ENCODE results near the gene OR5L2. TPM values are rescaled to one million over a fixed set of nuclear protein-coding genes. Genes with fewer than 3 reads are reported as not detected.
"Not testable (repeated sequence)": the region's sequence is repeated elsewhere in the genome, so short reads cannot be mapped to it uniquely, and the experiment has no call there.

The OR5L2 gene

DNA sequence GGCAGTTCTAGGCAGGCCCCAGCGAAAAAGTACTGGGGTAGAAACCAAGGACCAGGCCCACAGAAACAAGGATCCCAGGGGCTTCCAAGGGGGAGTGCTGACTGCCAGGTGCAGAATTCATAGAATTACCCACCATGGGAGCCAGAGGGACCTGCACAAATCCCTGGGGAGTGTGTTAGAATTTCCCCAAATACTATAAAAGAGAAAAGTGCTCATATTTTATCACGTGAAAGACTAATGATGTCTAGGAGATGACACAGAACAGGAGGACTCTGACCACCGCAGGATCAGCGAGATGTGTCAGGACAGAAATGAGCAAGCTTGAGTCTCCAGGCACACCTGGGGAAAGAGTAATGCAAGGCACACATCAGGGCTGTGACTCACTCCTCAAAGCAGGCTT, 40.3 kb downstream of the OR5L2 start:
- not testable (repeated sequence) for H2BK5ac ChIP-seq (ENCODE audit: low read length); H3K14ac ChIP-seq (ENCODE audit: low read length); H3K27me3 ChIP-seq (ENCODE audit: control insufficient read depth in 3 of 3, insufficient read depth in 3 of 3, low read depth in 1 of 3, low read length in 3 of 3); H3K9me3 ChIP-seq (replicated peaks in 1 of 2; ENCODE audit: control insufficient read depth in 2 of 2, insufficient read depth in 1 of 2, low read depth in 1 of 2, low read length in 2 of 2); H3K4me1 ChIP-seq (ENCODE audit: control insufficient read depth in 2 of 2, insufficient read depth in 1 of 2, low read depth in 1 of 2, low read length in 2 of 2); H2AFZ ChIP-seq (ENCODE audit: low read length); H4K91ac ChIP-seq (ENCODE audit: low read depth, low read length, poor library complexity); H3K79me1 ChIP-seq (ENCODE audit: low read depth, low read length); H3K27ac ChIP-seq (replicated peaks; ENCODE audit: low read length); H2BK12ac ChIP-seq (ENCODE audit: low read length); DNase-seq (ENCODE audit: low spot score); H3K4me2 ChIP-seq (ENCODE audit: insufficient read depth, low read length, poor library complexity, severe bottlenecking); H3K9ac ChIP-seq (ENCODE audit: low read depth, low read length, poor library complexity); H2BK15ac ChIP-seq (ENCODE audit: low read length); H3K23ac ChIP-seq (ENCODE audit: low read depth, low read length, poor library complexity); H2AK5ac ChIP-seq (ENCODE audit: low read depth, low read length); H3K18ac ChIP-seq (ENCODE audit: low read length); H3K4ac ChIP-seq (ENCODE audit: low read length); H2BK120ac ChIP-seq (ENCODE audit: low read depth, low read length); H3K36me3 ChIP-seq (replicated peaks in 1 of 2; ENCODE audit: control insufficient read depth in 2 of 2, insufficient read depth in 2 of 2, low read length in 2 of 2); H3K4me3 ChIP-seq (ENCODE audit: low read length in 2 of 2); H4K8ac ChIP-seq (ENCODE audit: low read depth, low read length)
- WGBS, 2 donors (ENCODE audit: extremely low coverage in 2 of 2, insufficient read length in 2 of 2, insufficient replicate concordance in 1 of 2) = no CpG with 5 or more reads among the region's 4 CpGs

DNA sequence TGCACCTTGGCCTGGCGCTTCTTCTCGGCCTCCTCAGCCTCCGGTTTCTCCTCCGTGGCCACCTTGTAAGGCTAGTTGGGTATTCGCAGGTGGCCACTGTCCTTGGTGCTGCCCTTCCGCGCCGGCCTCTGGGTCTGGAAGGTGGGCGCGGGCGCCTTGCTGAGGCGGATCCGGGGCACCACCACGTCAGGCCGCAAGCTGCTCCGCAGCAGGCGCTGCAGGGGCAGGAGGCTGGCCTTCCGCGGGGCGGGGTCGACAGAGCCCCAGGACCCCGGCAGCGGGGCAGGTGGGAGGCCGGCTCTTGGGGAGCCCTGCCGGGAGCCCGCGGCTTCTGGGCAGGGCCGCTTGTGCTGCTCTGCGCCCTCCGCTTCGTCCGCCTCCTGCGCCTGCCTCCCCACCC, 45.7 kb downstream of the OR5L2 start:
- H3K79me1 ChIP-seq (ENCODE audit: low read depth, low read length); H4K91ac ChIP-seq (ENCODE audit: low read depth, low read length, poor library complexity); H3K14ac ChIP-seq (ENCODE audit: low read length); H2AK5ac ChIP-seq (ENCODE audit: low read depth, low read length); H2BK15ac ChIP-seq (ENCODE audit: low read length); H2BK120ac ChIP-seq (ENCODE audit: low read depth, low read length); H3K18ac ChIP-seq (ENCODE audit: low read length); H2AFZ ChIP-seq (ENCODE audit: low read length); DNase-seq (ENCODE audit: low spot score); H3K4me2 ChIP-seq (ENCODE audit: insufficient read depth, low read length, poor library complexity, severe bottlenecking); H3K4ac ChIP-seq (ENCODE audit: low read length); H3K36me3 ChIP-seq (replicated peaks in 1 of 2; ENCODE audit: control insufficient read depth in 2 of 2, insufficient read depth in 2 of 2, low read length in 2 of 2); H3K9me3 ChIP-seq (replicated peaks in 1 of 2; ENCODE audit: control insufficient read depth in 2 of 2, insufficient read depth in 1 of 2, low read depth in 1 of 2, low read length in 2 of 2); H3K4me1 ChIP-seq (ENCODE audit: control insufficient read depth in 2 of 2, insufficient read depth in 1 of 2, low read depth in 1 of 2, low read length in 2 of 2); H2BK12ac ChIP-seq (ENCODE audit: low read length); H4K8ac ChIP-seq (ENCODE audit: low read depth, low read length); H3K9ac ChIP-seq (ENCODE audit: low read depth, low read length, poor library complexity); H3K27ac ChIP-seq (replicated peaks; ENCODE audit: low read length); H2BK5ac ChIP-seq (ENCODE audit: low read length); H3K4me3 ChIP-seq (ENCODE audit: low read length in 2 of 2); H3K23ac ChIP-seq (ENCODE audit: low read depth, low read length, poor library complexity); H3K27me3 ChIP-seq (ENCODE audit: control insufficient read depth in 3 of 3, insufficient read depth in 3 of 3, low read depth in 1 of 3, low read length in 3 of 3): not testable (repeated sequence)
- no CpG with 5 or more reads among the region's 33 CpGs for WGBS, 2 donors (ENCODE audit: extremely low coverage in 2 of 2, insufficient read length in 2 of 2, insufficient replicate concordance in 1 of 2)

DNA sequence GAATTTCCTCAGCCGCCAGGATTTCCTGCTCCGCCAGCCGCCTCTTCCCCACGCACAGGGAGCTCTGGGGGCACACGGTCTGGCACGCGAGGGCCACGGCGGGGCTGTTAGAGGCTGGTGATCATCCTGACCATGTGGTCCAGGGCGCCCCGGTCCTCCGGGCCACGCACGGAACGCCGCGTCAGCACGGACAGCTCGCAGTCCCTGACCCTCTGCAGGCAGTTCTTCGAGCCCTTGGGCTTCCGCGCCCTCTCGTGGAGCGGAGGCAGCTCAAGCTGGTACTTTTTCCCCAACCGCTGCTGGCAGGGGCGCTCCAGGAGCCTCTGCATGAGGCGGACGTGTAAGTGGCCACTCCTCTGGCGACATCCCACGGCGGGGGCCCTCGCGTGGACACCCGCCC, 46.1 kb downstream of the OR5L2 start:
- not testable (repeated sequence) for H3K4me1 ChIP-seq (ENCODE audit: control insufficient read depth in 2 of 2, insufficient read depth in 1 of 2, low read depth in 1 of 2, low read length in 2 of 2); H3K27me3 ChIP-seq (ENCODE audit: control insufficient read depth in 3 of 3, insufficient read depth in 3 of 3, low read depth in 1 of 3, low read length in 3 of 3); H2BK15ac ChIP-seq (ENCODE audit: low read length); H3K79me1 ChIP-seq (ENCODE audit: low read depth, low read length); H3K18ac ChIP-seq (ENCODE audit: low read length); H3K27ac ChIP-seq (replicated peaks; ENCODE audit: low read length); H3K4ac ChIP-seq (ENCODE audit: low read length); H3K36me3 ChIP-seq (replicated peaks in 1 of 2; ENCODE audit: control insufficient read depth in 2 of 2, insufficient read depth in 2 of 2, low read length in 2 of 2); H4K91ac ChIP-seq (ENCODE audit: low read depth, low read length, poor library complexity); H2BK12ac ChIP-seq (ENCODE audit: low read length); H3K9ac ChIP-seq (ENCODE audit: low read depth, low read length, poor library complexity); H3K23ac ChIP-seq (ENCODE audit: low read depth, low read length, poor library complexity); H2AK5ac ChIP-seq (ENCODE audit: low read depth, low read length); H3K4me2 ChIP-seq (ENCODE audit: insufficient read depth, low read length, poor library complexity, severe bottlenecking); H2BK120ac ChIP-seq (ENCODE audit: low read depth, low read length); H4K8ac ChIP-seq (ENCODE audit: low read depth, low read length); H3K4me3 ChIP-seq (ENCODE audit: low read length in 2 of 2); H3K14ac ChIP-seq (ENCODE audit: low read length); H2BK5ac ChIP-seq (ENCODE audit: low read length); H3K9me3 ChIP-seq (replicated peaks in 1 of 2; ENCODE audit: control insufficient read depth in 2 of 2, insufficient read depth in 1 of 2, low read depth in 1 of 2, low read length in 2 of 2); H2AFZ ChIP-seq (ENCODE audit: low read length); DNase-seq (ENCODE audit: low spot score)
- WGBS, 2 donors (ENCODE audit: extremely low coverage in 2 of 2, insufficient read length in 2 of 2, insufficient replicate concordance in 1 of 2) = no CpG with 5 or more reads among the region's 34 CpGs

Small RNA genes lying within 50 kb of the gene (small RNA-seq; reads per million reads assigned to genes)
- gene AC036111.3 (ENCODE audit: insufficient read depth) = not detected
